IMR-90 (cell line): Measurements from ENCODE around the gene COL5A1. TPM values are rescaled to one million over a fixed set of nuclear protein-coding genes. Genes with fewer than 3 reads are reported as not detected.
A peak's percentile ranks its signal among the peaks of the same experiment; 100 is the strongest.

Experiments
- ATAC-seq: fragments of 200-7000 bp; cut with Tn5 transposase; 2 replicates; pipeline ENCODE4 v1.9.1; 2020; ENCODE audit warnings: low read depth, mild to moderate bottlenecking, moderate library complexity
- BruUV-seq: library from RNA; stranded (reverse); fragments of 400-500 nt; replicated peaks from 2 replicates; lab custom pipeline; 2021; lab: Mats Ljungman, UMichigan
- CTCF ChIA-PET: fragments of 300-600 bp; formaldehyde crosslinking; extraction: SDS; loops from one replicate; lab custom pipeline; 2021; ENCODE audit warnings: antibody characterized with exemption; lab: Yijun Ruan, JAX
- POLR2A ChIA-PET: fragments of 300-600 bp; sonication (Branson Sonifier 250); formaldehyde crosslinking; loops from one replicate; lab custom pipeline; 2022; ENCODE audit warnings: antibody characterized with exemption; ENCODE audit not compliant: unreplicated experiment; lab: Charles Lee
- DNase-seq: peaks from one replicate; pipeline ENCODE4 v3.0.0; 2013
- H2AFZ ChIP-seq: replicated peaks from 2 replicates; pipeline ENCODE3; 2013; ENCODE audit warnings: low read length, mild to moderate bottlenecking; ENCODE audit not compliant: poor library complexity
- H2AK5ac ChIP-seq: 2 replicates; pipeline ENCODE4 v1.6.1; 2013; ENCODE audit warnings: low read depth, low read length, inconsistent platforms
- H2AK9ac ChIP-seq: replicated peaks from 2 replicates; pipeline ENCODE3; 2013; ENCODE audit warnings: mild to moderate bottlenecking, low read depth, low read length, moderate library complexity; ENCODE audit not compliant: poor library complexity
- H2BK120ac ChIP-seq: 2 replicates; pipeline ENCODE4 v1.6.1; 2013; ENCODE audit warnings: low read depth, low read length, inconsistent platforms
- H2BK15ac ChIP-seq: 3 replicates; pipeline ENCODE4 v1.6.1; 2013; ENCODE audit warnings: low read depth, low read length, inconsistent platforms
- H2BK20ac ChIP-seq: 2 replicates; pipeline ENCODE4 v1.6.1; 2013; ENCODE audit warnings: low read depth, mild to moderate bottlenecking, inconsistent platforms, low read length, moderate library complexity
- H2BK5ac ChIP-seq: 2 replicates; pipeline ENCODE4 v1.6.1; 2013; ENCODE audit warnings: mild to moderate bottlenecking, low read depth, low read length, inconsistent platforms; ENCODE audit not compliant: poor library complexity, severe bottlenecking
- H3K14ac ChIP-seq: replicated peaks from 2 replicates; pipeline ENCODE4 v1.6.1; 2013; ENCODE audit warnings: low read depth, low read length, inconsistent platforms
- H3K18ac ChIP-seq: 2 replicates; pipeline ENCODE4 v1.6.1; 2013; ENCODE audit warnings: low read depth, low read length, control low read depth
- H3K23ac ChIP-seq: 2 replicates; pipeline ENCODE4 v1.6.1; 2013; ENCODE audit warnings: low read depth, low read length, inconsistent platforms
- H3K27ac ChIP-seq: 2 replicates; pipeline ENCODE4 v1.5.1; 2013; ENCODE audit warnings: mild to moderate bottlenecking, control low read depth, low read length; ENCODE audit not compliant: insufficient read depth
- H3K27me3 ChIP-seq: 2 replicates; pipeline ENCODE4 v1.6.1; 2013; ENCODE audit warnings: low read length; ENCODE audit not compliant: control insufficient read depth, insufficient read depth
- H3K36me3 ChIP-seq: 2 replicates; pipeline ENCODE4 v1.6.1; 2013; ENCODE audit warnings: low read length, mixed read lengths; ENCODE audit not compliant: control insufficient read depth, insufficient read depth
- H3K4ac ChIP-seq: 2 replicates; pipeline ENCODE4 v1.6.1; 2013; ENCODE audit warnings: low read depth, low read length, inconsistent platforms
- H3K4me1 ChIP-seq: 2 replicates; pipeline ENCODE4 v1.6.1; 2013; ENCODE audit warnings: low read length, mixed read lengths; ENCODE audit not compliant: control insufficient read depth, insufficient read depth
- H3K4me2 ChIP-seq: 2 replicates; pipeline ENCODE4 v1.6.1; 2013; ENCODE audit warnings: low read depth, mild to moderate bottlenecking, control low read depth, low read length, moderate library complexity
- H3K4me3 ChIP-seq: 2 replicates; pipeline ENCODE4 v1.5.1; 2013; ENCODE audit warnings: low read depth, mild to moderate bottlenecking, control low read depth, low read length, moderate library complexity; ENCODE audit not compliant: insufficient read depth
- H3K56ac ChIP-seq: 2 replicates; pipeline ENCODE4 v1.6.1; 2013; ENCODE audit warnings: low read length, inconsistent platforms; ENCODE audit not compliant: insufficient read depth; ENCODE audit errors: extremely low read depth
- H3K79me1 ChIP-seq, 2 experiments: 2 replicates each; pipeline ENCODE4 v1.6.1; 2013; ENCODE audit warnings: low read length in 2 of 2, inconsistent platforms in 1 of 2, low read depth in 1 of 2
- H3K9ac ChIP-seq: 2 replicates; pipeline ENCODE4 v1.6.1; 2013; ENCODE audit warnings: low read depth, low read length, control low read depth
- H3K9me1 ChIP-seq: 2 replicates; pipeline ENCODE4 v1.6.1; 2013; ENCODE audit warnings: low read length, inconsistent platforms; ENCODE audit not compliant: insufficient read depth
- H3K9me3 ChIP-seq: 2 replicates; pipeline ENCODE4 v1.6.1; 2013; ENCODE audit warnings: low read length; ENCODE audit not compliant: control insufficient read depth, insufficient read depth
- H4K20me1 ChIP-seq: 2 replicates; pipeline ENCODE4 v1.6.1; 2013; ENCODE audit warnings: low read length, inconsistent platforms; ENCODE audit not compliant: insufficient read depth
- H4K5ac ChIP-seq: 2 replicates; pipeline ENCODE4 v1.6.1; 2013; ENCODE audit warnings: mild to moderate bottlenecking, low read depth, low read length, control low read depth
- H4K8ac ChIP-seq, 2 experiments: 2 replicates each; pipeline ENCODE4 v1.6.1; 2013; ENCODE audit warnings: low read depth in 2 of 2, low read length in 2 of 2, control low read depth in 1 of 2, inconsistent platforms in 1 of 2
- H4K91ac ChIP-seq: 2 replicates; pipeline ENCODE4 v1.6.1; 2013; ENCODE audit warnings: low read depth, low read length, inconsistent platforms; ENCODE audit not compliant: insufficient read depth
- BHLHE40 ChIP-seq: fragments of 150-350 bp; IDR thresholded peaks from 2 replicates; pipeline ENCODE4 v1.6.1; 2016; ENCODE audit warnings: mild to moderate bottlenecking, low read depth, low read length
- ELK1 ChIP-seq: fragments of 150-350 bp; IDR thresholded peaks from 2 replicates; pipeline ENCODE4 v1.6.1; 2016; ENCODE audit warnings: low read depth, mild to moderate bottlenecking, low read length, moderate library complexity, borderline replicate concordance
- FOS ChIP-seq: fragments of 150-350 bp; IDR thresholded peaks from 2 replicates; pipeline ENCODE4 v1.6.1; 2016; ENCODE audit warnings: low read depth, low read length
- MAFK ChIP-seq: IDR thresholded peaks from 2 replicates; pipeline ENCODE4 v1.6.1; 2012; ENCODE audit warnings: low read depth, low read length, improper control_type of control experiment
- MAZ ChIP-seq: IDR thresholded peaks from 2 replicates; pipeline ENCODE4 v1.6.1; 2012; ENCODE audit warnings: low read depth, mild to moderate bottlenecking, low read length, improper control_type of control experiment, moderate library complexity, borderline replicate concordance
- MXI1 ChIP-seq: IDR thresholded peaks from 2 replicates; pipeline ENCODE4 v1.6.1; 2012; ENCODE audit warnings: low read depth, mild to moderate bottlenecking, low read length, moderate library complexity, borderline replicate concordance
- RAD21 ChIP-seq: IDR thresholded peaks from 2 replicates; pipeline ENCODE4 v1.6.1; 2012; ENCODE audit warnings: low read length, improper control_type of control experiment
- RFX5 ChIP-seq: IDR thresholded peaks from 2 replicates; pipeline ENCODE4 v1.8.0; 2012; ENCODE audit warnings: low read depth, mild to moderate bottlenecking, low read length, moderate library complexity
- SMC3 ChIP-seq: fragments of 150-350 bp; IDR thresholded peaks from 2 replicates; pipeline ENCODE4 v1.6.1; 2016; ENCODE audit warnings: low read depth, mild to moderate bottlenecking, antibody characterized with exemption, low read length, moderate library complexity
- WGBS, 2 experiments: methylation state at CpG; one replicate each; pipeline versions ENCODE4 v1.1.5 to v1.1.7; 2013; ENCODE audit warnings: missing lambda C conversion rate in 2 of 2; ENCODE audit not compliant: insufficient read length in 1 of 2; ENCODE audit errors: extremely low coverage in 2 of 2; 5-methylcytosine and 5-hydroxymethylcytosine counted together
- dilution Hi-C: fragments of 300-500 bp; cut with HindIII; formaldehyde crosslinking; loops from one replicate; pipeline ENCODE4 v1.14.3; 2018; ENCODE audit warnings: low sequenced_read_pairs; ENCODE audit not compliant: unreplicated experiment
- in situ Hi-C: fragments of 300-500 bp; cut with MboI; formaldehyde crosslinking; loops from 3 replicates; pipeline ENCODE4 v1.14.3; 2019; ENCODE audit warnings: low sequenced_read_pairs, inconsistent platforms, mixed read lengths
- intact Hi-C: fragments of 100-400 bp; cut with micrococcal nuclease; formaldehyde crosslinking; loops from 2 replicates; pipeline ENCODE4 v1.10.0; 2022
- polyA plus RNA-seq, 3 experiments: library from polyadenylated mRNA; depleted of rRNA; stranded (reverse); fragments of >200 nt; gene quantifications; 2 replicates each; pipeline ENCODE4 v1.2.3, GENCODE V29; 2012; ENCODE audit warnings: low replicate concordance in 1 of 3
- total RNA-seq: library from RNA; depleted of rRNA; stranded (reverse); fragments of >200 nt; gene quantifications from 2 replicates; pipeline ENCODE4 v1.2.3, GENCODE V29; 2012

COL5A1 gene
- total and polyA plus RNA-seq, 2 of the 4 experiments (the other 2 are of a cell fraction): 19.2 to 173 TPM

- H4K5ac ChIP-seq: no peak overlapping the region
- no peak overlapping the region for H2AK9ac ChIP-seq
- no peak overlapping the region for H3K56ac ChIP-seq
- no peak overlapping the region for H3K4me2 ChIP-seq
- no peak overlapping the region for H2AK5ac ChIP-seq
- no peak overlapping the region for H2BK20ac ChIP-seq
- H3K27me3 ChIP-seq: no peaks in the 10 kb centered on the region
- 84% methylated on average over 11 of the region's 25 CpGs; no CpG with 5 or more reads in 1 of the 2 experiments for WGBS, 2 experiments
- H4K20me1 ChIP-seq: peaks cover 100% of the 10 kb centered on the region
- H3K23ac ChIP-seq: no peak overlapping the region
- no TSS peak for BruUV-seq
- peaks cover 20% of the 10 kb centered on the region for H3K4me1 ChIP-seq
- in situ Hi-C loops: no loop called here
- H3K36me3 ChIP-seq: peaks cover 69% of the 10 kb centered on the region
- dilution Hi-C loops: no loop called here
- no peak overlapping the region for H4K91ac ChIP-seq
- no peak overlapping the region for H2BK120ac ChIP-seq
- H2AFZ ChIP-seq: no peak overlapping the region
- H3K9me1 ChIP-seq: peaks cover 42% of the 10 kb centered on the region
- TF ChIP-seq MAFK (no peak), SMC3 (no peak), BHLHE40 (no peak), MXI1 (no peak), RFX5 (no peak), RAD21 (no peak), FOS (no peak; the same call in 1 of the 2 replicates), ELK1 (no peak), MAZ (no peak)
- H3K9ac ChIP-seq: no peak overlapping the region
- intact Hi-C loops: no loop called here
- H2BK5ac ChIP-seq: peak overlapping the region; percentile 51
- H3K4me3 ChIP-seq: no peak overlapping the region
- ATAC-seq (peak; percentile 22), DNase-seq (peak; percentile 55)
- H3K18ac ChIP-seq: no peak overlapping the region
- CTCF ChIA-PET: no interaction called here
- POLR2A ChIA-PET: interaction anchor here (0.7 kb wide), 1 partner anchor 20 kb away, joined by 3 read pairs; no protein-coding TSS in a partner anchor
- H3K9me3 ChIP-seq: no peaks in the 10 kb centered on the region
- no peak overlapping the region; the same call in 1 of the 2 replicates for H3K4ac ChIP-seq
- no peak overlapping the region for H4K8ac ChIP-seq
- no peak overlapping the region for H2BK15ac ChIP-seq
- no peak overlapping the region for H3K27ac ChIP-seq
- peaks cover 31 to 100% of the 10 kb centered on the region in 2 experiments for H3K79me1 ChIP-seq
- 0 out of 2 replicates have a peak overlapping the region, but pooled peaks have one; percentile 15 for H3K14ac ChIP-seq
These were observed 82.8 kb downstream of the COL5A1 start for GRCh38 chr9:134724202-134724911.
